HEK293T (cell line): ENCODE results near the gene SPTY2D1.
A peak's percentile ranks its signal among the peaks of the same experiment; 100 is the strongest.
"Not testable (repeated sequence)": the region's sequence is repeated elsewhere in the genome, so short reads cannot be mapped to it uniquely, and the experiment has no call there.

ENCODE experiments used
- CTCF ChIA-PET: fragments of 350-600 bp; formaldehyde crosslinking; extraction: SDS; loops from one replicate; lab custom pipeline; 2021; ENCODE audit warnings: antibody characterized with exemption, inconsistent platforms; lab: Yijun Ruan, JAX
- POLR2A ChIA-PET: fragments of 350-600 bp; formaldehyde crosslinking; extraction: SDS; loops from one replicate; lab custom pipeline; 2020; ENCODE audit warnings: antibody characterized with exemption, inconsistent platforms; lab: Yijun Ruan, JAX
- DNase-seq: peaks from one replicate; pipeline ENCODE4 v3.0.0; 2012; ENCODE audit warnings: mixed read lengths; ENCODE audit errors: extremely low spot score
- ARNT ChIP-seq: fragments of 450-650 bp; IDR thresholded peaks from 2 replicates; pipeline ENCODE4 v1.6.1; 2017; ENCODE audit warnings: mild to moderate bottlenecking
- BHLHE40 ChIP-seq: fragments of 450-650 bp; IDR thresholded peaks from 2 replicates; pipeline ENCODE4 v1.6.1; 2016; ENCODE audit warnings: mild to moderate bottlenecking, moderate library complexity, borderline replicate concordance
- CTBP1 ChIP-seq: fragments of 450-650 bp; IDR thresholded peaks from 2 replicates; pipeline ENCODE4 v1.6.1; 2016; ENCODE audit warnings: borderline replicate concordance
- ELF4 ChIP-seq: fragments of 450-650 bp; IDR thresholded peaks from 2 replicates; pipeline ENCODE4 v1.6.1; 2017; ENCODE audit warnings: antibody characterized with exemption
- FOXA1 ChIP-seq: fragments of 450-650 bp; IDR thresholded peaks from 2 replicates; pipeline ENCODE4 v1.6.1; 2016; ENCODE audit warnings: mild to moderate bottlenecking
- FOXK2 ChIP-seq: fragments of 450-650 bp; IDR thresholded peaks from 2 replicates; pipeline ENCODE4 v1.6.1; 2016; ENCODE audit warnings: mild to moderate bottlenecking
- FOXM1 ChIP-seq: fragments of 450-650 bp; IDR thresholded peaks from 2 replicates; pipeline ENCODE4 v1.6.1; 2017; ENCODE audit warnings: mild to moderate bottlenecking, borderline replicate concordance
- HDGF ChIP-seq: fragments of 450-650 bp; IDR thresholded peaks from 2 replicates; pipeline ENCODE4 v1.6.1; 2017; ENCODE audit warnings: antibody characterized with exemption, borderline replicate concordance
- L3MBTL2 ChIP-seq: fragments of 450-650 bp; conservative IDR thresholded peaks from 2 replicates; pipeline ENCODE4 v1.6.1; 2016; ENCODE audit warnings: mild to moderate bottlenecking
- LEF1 ChIP-seq: fragments of 450-650 bp; IDR thresholded peaks from 2 replicates; pipeline ENCODE4 v1.6.1; 2017; ENCODE audit warnings: mild to moderate bottlenecking, borderline replicate concordance
- NFRKB ChIP-seq: fragments of 450-650 bp; IDR thresholded peaks from 2 replicates; pipeline ENCODE4 v1.6.1; 2016; ENCODE audit warnings: mild to moderate bottlenecking, moderate library complexity
- PKNOX1 ChIP-seq: fragments of 450-650 bp; IDR thresholded peaks from 2 replicates; pipeline ENCODE4 v1.6.1; 2016
- SP1 ChIP-seq: fragments of 450-650 bp; IDR thresholded peaks from 2 replicates; pipeline ENCODE4 v1.6.1; 2017
- SUZ12 ChIP-seq: fragments of 450-650 bp; IDR thresholded peaks from 2 replicates; pipeline ENCODE4 v1.6.1; 2016; ENCODE audit warnings: mild to moderate bottlenecking
- TARDBP ChIP-seq: fragments of 450-650 bp; IDR thresholded peaks from 2 replicates; pipeline ENCODE4 v1.6.1; 2016
- ZNF384 ChIP-seq: fragments of 450-650 bp; IDR thresholded peaks from 2 replicates; pipeline ENCODE4 v1.6.1; 2016

The SPTY2D1 gene

GRCh38 chr11:18634140-18635032 is at the start of gene SPTY2D1:
Gene SPTY2D1, minus strand, starts transcription at chr11:18634342. Its CDS starts 85 bp downstream, at chr11:18634257.
- TF ChIP-seq HDGF (no peak), SUZ12 (no peak), L3MBTL2 (peak; percentile 95), TARDBP (no peak), PKNOX1 (peak; percentile 70), ELF4 (peak; percentile 57; the same call in 1 of the 2 replicates)
- ChIA-PET CTCF (no interaction called here), POLR2A (interaction anchor here (0.9 to 3.0 kb wide), 15 partner anchors 9 to 250 kb away, joined by 3 to 8 read pairs (median 4); partner anchors contain the start of genes TMEM86A, TSG101 and UEVLD)
- DNase-seq: peak; percentile 95

- TF ChIP-seq FOXM1 (no peak), SUZ12 (no peak), FOXK2 (no peak)
- ChIA-PET CTCF (no interaction called here), POLR2A (no interaction called here)
- DNase-seq: no peak
Observed at GRCh38 chr11:18682466-18682865, 48.3 kb upstream of the SPTY2D1 start.

- CTCF ChIA-PET, POLR2A ChIA-PET, DNase-seq: not testable (repeated sequence)
Observed at GRCh38 chr11:18681949-18682348, 47.8 kb upstream of the SPTY2D1 start.

- ChIA-PET POLR2A (no interaction called here), CTCF (no interaction called here)
- DNase-seq: no peak
- no peak for TF ChIP-seq TARDBP
- TF ChIP-seq ELF4: no peak
- TF ChIP-seq ZNF384: no peak
- TF ChIP-seq L3MBTL2: no peak
- no peak for TF ChIP-seq HDGF
- TF ChIP-seq SP1: no peak
- no peak for TF ChIP-seq PKNOX1
- TF ChIP-seq FOXK2: no peak
- no peak for TF ChIP-seq SUZ12
- no peak for TF ChIP-seq CTBP1
- TF ChIP-seq NFRKB: no peak
- TF ChIP-seq LEF1: no peak
- no peak for TF ChIP-seq FOXA1
- TF ChIP-seq FOXM1: no peak
- TF ChIP-seq BHLHE40: no peak
- no peak for TF ChIP-seq ARNT
Observed at GRCh38 chr11:18677560-18677959, 43.4 kb upstream of the SPTY2D1 start.

- ChIA-PET CTCF (no interaction called here), POLR2A (interaction anchor here (0.9 kb wide), 1 partner anchor 43 kb away, joined by 4 read pairs; the partner anchor contains the start of gene SPTY2D1)
- no peak for TF ChIP-seq CTBP1
- no peak for TF ChIP-seq SP1
- no peak for TF ChIP-seq FOXA1
- TF ChIP-seq ARNT: no peak
- TF ChIP-seq ZNF384: no peak
- TF ChIP-seq HDGF: no peak
- DNase-seq: no peak
Observed at GRCh38 chr11:18676803-18677202, 42.7 kb upstream of the SPTY2D1 start.

- POLR2A ChIA-PET, DNase-seq, CTCF ChIA-PET: not testable (repeated sequence)
Observed at GRCh38 chr11:18672209-18672608, 38.1 kb upstream of the SPTY2D1 start.

- no peak for TF ChIP-seq PKNOX1
- ChIA-PET POLR2A (no interaction called here), CTCF (no interaction called here)
- no peak for DNase-seq
Observed at GRCh38 chr11:18671246-18671645, 37.1 kb upstream of the SPTY2D1 start.
